HepG2 (cell line): Measurements from ENCODE around the gene UBE2O. TPM values are rescaled to one million over a fixed set of nuclear protein-coding genes. Genes with fewer than 3 reads are reported as not detected.

Source experiments
- ASH2L ChIP-seq: fragments of 300-600, 200-600 bp; sonication (generic); IDR thresholded peaks from 2 replicates; pipeline ENCODE4 v1.7.0; 2017; ENCODE audit warnings: low read depth, mild to moderate bottlenecking, moderate library complexity, mixed read lengths, low read length; ENCODE audit not compliant: insufficient read length
- ATF7-NPFF ChIP-seq: sonication (generic); formaldehyde crosslinking; IDR thresholded peaks from 2 replicates; pipeline ENCODE4 v1.8.1; 2023; ENCODE audit warnings: mild to moderate bottlenecking, low read depth, missing genetic modification reagents, moderate library complexity
- DMAP1 ChIP-seq: IDR thresholded peaks from 2 replicates; pipeline ENCODE4 v1.6.1; 2016
- ESRRA ChIP-seq: sonication (generic); formaldehyde crosslinking; IDR thresholded peaks from 2 replicates; pipeline ENCODE4 v1.5.1; 2020; ENCODE audit warnings: mild to moderate bottlenecking, low read depth, missing genetic modification reagents
- FOXJ3 ChIP-seq: sonication (generic); formaldehyde crosslinking; IDR thresholded peaks from 2 replicates; pipeline ENCODE4 v1.4.0; 2020; ENCODE audit warnings: missing genetic modification reagents, mild to moderate bottlenecking, borderline replicate concordance
- FOXM1 ChIP-seq: sonication (generic); formaldehyde crosslinking; IDR thresholded peaks from 2 replicates; pipeline ENCODE4 v1.5.0; 2020; ENCODE audit warnings: missing genetic modification reagents
- GLI4 ChIP-seq: sonication (generic); formaldehyde crosslinking; IDR thresholded peaks from 2 replicates; pipeline ENCODE4 v1.5.1; 2020; ENCODE audit warnings: missing genetic modification reagents, mild to moderate bottlenecking, moderate library complexity, borderline replicate concordance
- MAX ChIP-seq: IDR thresholded peaks from 2 replicates; pipeline ENCODE4 v1.6.1; 2012; ENCODE audit warnings: inconsistent platforms
- MIXL1 ChIP-seq: IDR thresholded peaks from 2 replicates; pipeline ENCODE4 v1.6.1; 2016
- MTA3 ChIP-seq: sonication (generic); formaldehyde crosslinking; IDR thresholded peaks from 2 replicates; pipeline ENCODE4 v1.4.0; 2020; ENCODE audit warnings: missing genetic modification reagents
- MYC ChIP-seq: sonication (generic); formaldehyde crosslinking; IDR thresholded peaks from 2 replicates; pipeline ENCODE4 v1.9.0; 2021; ENCODE audit warnings: missing genetic modification reagents, borderline replicate concordance
- RAD21 ChIP-seq: fragments of 450-650 bp; formaldehyde crosslinking; IDR thresholded peaks from 2 replicates; pipeline ENCODE4 v1.5.0; 2020; ENCODE audit warnings: mild to moderate bottlenecking
- RFX1 ChIP-seq: fragments of 450-650 bp; IDR thresholded peaks from 2 replicates; pipeline ENCODE4 v1.6.1; 2017
- TCF7L2 ChIP-seq: IDR thresholded peaks from 2 replicates; pipeline ENCODE4 v1.6.1; 2011; ENCODE audit warnings: mild to moderate bottlenecking, low read depth, low read length, moderate library complexity
- XBP1 ChIP-seq: sonication (generic); formaldehyde crosslinking; IDR thresholded peaks from 2 replicates; pipeline ENCODE4 v1.5.0; 2020; ENCODE audit warnings: missing genetic modification reagents
- XRCC5 ChIP-seq: fragments of 200-400 bp; formaldehyde crosslinking; optimal IDR thresholded peaks from 2 replicates; pipeline ENCODE3; 2017; ENCODE audit warnings: mild to moderate bottlenecking, low read length
- ZBTB7B ChIP-seq: sonication (generic); formaldehyde crosslinking; IDR thresholded peaks from 2 replicates; pipeline ENCODE4 v1.4.0; 2020; ENCODE audit warnings: missing genetic modification reagents
- ZNF709 ChIP-seq: sonication (generic); formaldehyde crosslinking; IDR thresholded peaks from 2 replicates; pipeline ENCODE4 v1.5.0; 2020; ENCODE audit warnings: mild to moderate bottlenecking, missing genetic modification reagents
- polyA plus RNA-seq, 8 experiments: library from polyadenylated mRNA; depleted of rRNA in 3 of 8; stranded (reverse) in 7 of 8; unstranded in 1 of 8; fragments of >200 nt; fragmentation: Illumina TruSeq in 4 of 8; extraction: Trizol in 4 of 8; gene quantifications; 2 replicates each; pipeline versions ENCODE4 v1.2.1 to v1.2.3, GENCODE V29; 2011 to 2016; ENCODE audit warnings: low read depth in 4 of 8, missing spikeins in 1 of 8, mixed read lengths in 1 of 8; ENCODE audit not compliant: insufficient read depth in 1 of 8
- total RNA-seq, 5 experiments: library from RNA; depleted of rRNA; stranded (reverse); fragments of >200 nt; fragmentation: Illumina TruSeq; extraction: Trizol; gene quantifications; 2 replicates each; pipeline ENCODE4 v1.2.3, GENCODE V29; 2016; ENCODE audit warnings: low read depth in 1 of 5
- TF ChIP-seq, protein P1 (sequence below): sonication (generic); formaldehyde crosslinking; IDR thresholded peaks from 2 replicates; pipeline ENCODE4 v1.4.0; 2020; ENCODE audit warnings: missing genetic modification reagents

Gene UBE2O
- total and polyA plus RNA-seq, 2 of the 13 experiments (the other 11 are each of a cell fraction or from before 2014, with no cell fraction given): 21.5 to 23.5 TPM

GRCh38 chr17:76452660-76453430 is at the start of gene UBE2O (continued):
- TF ChIP-seq MYC (peak; percentile 59; the same call in 1 of the 2 replicates), MAX (peak; percentile 65), ATF7-NPFF (CRISPR knock-in tag) (peak; percentile 49; the same call in 1 of the 2 replicates), XBP1 (CRISPR knock-in tag) (peak; percentile 97), ESRRA (CRISPR knock-in tag) (no peak; the same call in none of the 2 replicates), MIXL1 (CRISPR knock-in tag) (no peak), FOXJ3 (CRISPR knock-in tag) (no peak), DMAP1 (peak; percentile 40), MTA3 (no peak), GLI4 (CRISPR knock-in tag) (peak; percentile 76), RFX1 (peak; percentile 98), TCF7L2 (no peak), ASH2L (peak; percentile 95), RAD21 (CRISPR knock-in tag) (peak; percentile 42; the same call in 1 of the 2 replicates), ZNF709 (CRISPR knock-in tag) (peak; percentile 84), XRCC5 (peak; percentile 63), FOXM1 (CRISPR knock-in tag) (no peak), ZBTB7B (CRISPR knock-in tag) (peak; percentile 21; the same call in 1 of the 2 replicates)
- TF ChIP-seq, protein P1, sequence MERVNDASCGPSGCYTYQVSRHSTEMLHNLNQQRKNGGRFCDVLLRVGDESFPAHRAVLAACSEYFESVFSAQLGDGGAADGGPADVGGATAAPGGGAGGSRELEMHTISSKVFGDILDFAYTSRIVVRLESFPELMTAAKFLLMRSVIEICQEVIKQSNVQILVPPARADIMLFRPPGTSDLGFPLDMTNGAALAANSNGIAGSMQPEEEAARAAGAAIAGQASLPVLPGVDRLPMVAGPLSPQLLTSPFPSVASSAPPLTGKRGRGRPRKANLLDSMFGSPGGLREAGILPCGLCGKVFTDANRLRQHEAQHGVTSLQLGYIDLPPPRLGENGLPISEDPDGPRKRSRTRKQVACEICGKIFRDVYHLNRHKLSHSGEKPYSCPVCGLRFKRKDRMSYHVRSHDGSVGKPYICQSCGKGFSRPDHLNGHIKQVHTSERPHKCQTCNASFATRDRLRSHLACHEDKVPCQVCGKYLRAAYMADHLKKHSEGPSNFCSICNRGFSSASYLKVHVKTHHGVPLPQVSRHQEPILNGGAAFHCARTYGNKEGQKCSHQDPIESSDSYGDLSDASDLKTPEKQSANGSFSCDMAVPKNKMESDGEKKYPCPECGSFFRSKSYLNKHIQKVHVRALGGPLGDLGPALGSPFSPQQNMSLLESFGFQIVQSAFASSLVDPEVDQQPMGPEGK (CRISPR knock-in tag): peak; percentile 76
- TF ChIP-seq, all 625 proteins: peak for 173
